Smooth muscle cell (in vitro differentiated cells): ENCODE data around the gene LRWD1. TPM values are rescaled to one million over a fixed set of nuclear protein-coding genes. Genes with fewer than 3 reads are reported as not detected.
A peak's percentile ranks its signal among the peaks of the same experiment; 100 is the strongest.

ENCODE experiments used
- DNase-seq: peaks from one replicate; lab custom pipeline; 2025; ENCODE audit not compliant: unreplicated experiment; lab: John Stamatoyannopoulos, UW
- H2AFZ ChIP-seq: fragments of 200-600 bp; sonication (generic); 2 replicates; pipeline ENCODE4 v1.6.0; 2016; ENCODE audit warnings: antibody characterized with exemption, low read depth, mild to moderate bottlenecking
- H3F3A ChIP-seq: fragments of 200-600 bp; sonication (generic); 2 replicates; pipeline ENCODE4 v1.6.0; 2017; ENCODE audit warnings: antibody characterized with exemption, low read depth
- H3K27ac ChIP-seq: fragments of 200-600 bp; sonication (generic); 2 replicates; pipeline ENCODE4 v1.5.1; 2016; ENCODE audit warnings: low read depth, mild to moderate bottlenecking
- H3K27me3 ChIP-seq: fragments of 200-600 bp; sonication (generic); 2 replicates; pipeline ENCODE4 v1.6.1; 2016; ENCODE audit warnings: low read depth, mild to moderate bottlenecking
- H3K36me3 ChIP-seq: fragments of 200-600 bp; sonication (generic); 2 replicates; pipeline ENCODE4 v1.5.1; 2016; ENCODE audit warnings: low read depth
- H3K4me1 ChIP-seq: fragments of 200-600 bp; sonication (generic); 2 replicates; pipeline ENCODE4 v1.5.1; 2016; ENCODE audit warnings: low read depth
- H3K4me2 ChIP-seq: fragments of 200-600 bp; sonication (generic); 2 replicates; pipeline ENCODE4 v1.6.0; 2016; ENCODE audit warnings: mild to moderate bottlenecking
- H3K4me3 ChIP-seq: fragments of 200-600 bp; sonication (generic); 2 replicates; pipeline ENCODE4 v1.5.1; 2016; ENCODE audit warnings: mild to moderate bottlenecking
- H3K79me2 ChIP-seq: fragments of 200-600 bp; sonication (generic); 2 replicates; pipeline ENCODE4 v1.6.0; 2016; ENCODE audit warnings: low read depth, mild to moderate bottlenecking
- H3K9ac ChIP-seq: fragments of 200-600 bp; sonication (generic); 2 replicates; pipeline ENCODE4 v1.6.0; 2016; ENCODE audit warnings: low read depth
- H3K9me3 ChIP-seq: fragments of 200-600 bp; sonication (generic); replicated peaks from 2 replicates; pipeline ENCODE4 v1.5.1; 2016; ENCODE audit warnings: low read depth
- H4K20me1 ChIP-seq: fragments of 200-600 bp; sonication (generic); 2 replicates; pipeline ENCODE4 v1.6.0; 2016; ENCODE audit warnings: low read depth
- CTCF ChIP-seq: fragments of 200-600 bp; sonication (generic); IDR thresholded peaks from 2 replicates; pipeline ENCODE4 v1.5.1; 2017; ENCODE audit warnings: borderline replicate concordance, mild to moderate bottlenecking, antibody characterized with exemption; ENCODE audit not compliant: insufficient read depth, poor library complexity, severe bottlenecking
- WGBS: methylation state at CpG from one replicate; pipeline ENCODE4 v1.1.7; 2016; ENCODE audit warnings: low lambda C conversion rate; 5-methylcytosine and 5-hydroxymethylcytosine counted together
- polyA plus RNA-seq: library from polyadenylated mRNA; unstranded; fragments of >200 nt; fragmentation: Nextera tagmentation; extraction: Ambion mirVana; gene quantifications from 2 replicates; pipeline ENCODE4 v1.2.1, GENCODE V29; 2016
- total RNA-seq: library from RNA; depleted of rRNA; stranded (reverse); fragments of >200 nt; gene quantifications from 2 replicates; pipeline ENCODE4 v1.2.3, GENCODE V29; 2014

LRWD1 gene
- 10.0 and 13.1 TPM in 2 replicates for total RNA-seq
- polyA plus RNA-seq = 21.2 and 23.5 TPM in 2 replicates

GRCh38 chr7:102464577-102465280 is at the start of gene LRWD1, which contains the start of gene ALKBH4:
Gene LRWD1 (plus strand): TSS chr7:102464984. CDS start chr7:102465081, 97 bp downstream.
Gene ALKBH4 (minus strand): TSS chr7:102464863. CDS start chr7:102464836, 27 bp downstream.
- no peaks in the 10 kb centered on the region for H3K27me3 ChIP-seq
- peaks cover 6% of the 10 kb centered on the region for H3K4me1 ChIP-seq
- peak within 1 kb of the TSS; percentile 90 for H3K9ac ChIP-seq
- no peaks in the 10 kb centered on the region for H3K9me3 ChIP-seq
- no peaks in the 10 kb centered on the region for H3F3A ChIP-seq
- peak within 1 kb of the TSS; percentile 92 for H2AFZ ChIP-seq
- peak within 1 kb of the TSS; percentile 95 for H3K4me3 ChIP-seq
- WGBS = under 1% methylated on average over 79 of the region's 81 CpGs
- H4K20me1 ChIP-seq = no peaks in the 10 kb centered on the region
- peaks cover 27% of the 10 kb centered on the region for H3K79me2 ChIP-seq
- H3K27ac ChIP-seq = no peak within 1 kb of the TSS
- no peaks in the 10 kb centered on the region for H3K36me3 ChIP-seq
- DNase-seq = peak; percentile 86
- H3K4me2 ChIP-seq = peak within 1 kb of the TSS; percentile 99
- TF ChIP-seq CTCF = no peak

GRCh38 chr7:102415685-102416225 is 49.0 kb upstream of the LRWD1 start:
- H4K20me1 ChIP-seq = peaks cover 77% of the 10 kb centered on the region
- H3K9ac ChIP-seq = no peak overlapping the region
- H3K79me2 ChIP-seq = peaks cover 20% of the 10 kb centered on the region
- H3K27ac ChIP-seq = no peak overlapping the region
- no peaks in the 10 kb centered on the region for H3K9me3 ChIP-seq
- no peaks in the 10 kb centered on the region for H3K4me1 ChIP-seq
- TF ChIP-seq CTCF = no peak
- no peak for DNase-seq
- H3K4me2 ChIP-seq = no peak overlapping the region
- H3K4me3 ChIP-seq = no peak overlapping the region
- H3F3A ChIP-seq = no peaks in the 10 kb centered on the region
- H3K36me3 ChIP-seq = peaks cover 11% of the 10 kb centered on the region
- WGBS = 99% methylated on average over 12 of the region's 12 CpGs
- no peak overlapping the region for H2AFZ ChIP-seq
- H3K27me3 ChIP-seq = no peaks in the 10 kb centered on the region

GRCh38 chr7:102416406-102416805 is 48.4 kb upstream of the LRWD1 start:
- H3F3A ChIP-seq = no peaks in the 10 kb centered on the region
- H3K4me3 ChIP-seq = no peak overlapping the region
- no peak overlapping the region for H3K27ac ChIP-seq
- H2AFZ ChIP-seq = no peak overlapping the region
- peaks cover 4% of the 10 kb centered on the region for H3K36me3 ChIP-seq
- peaks cover 13% of the 10 kb centered on the region for H3K79me2 ChIP-seq
- TF ChIP-seq CTCF = no peak
- no peaks in the 10 kb centered on the region for H3K9me3 ChIP-seq
- H3K9ac ChIP-seq = no peak overlapping the region
- no peak overlapping the region for H3K4me2 ChIP-seq
- WGBS = 97% methylated on average over 6 of the region's 6 CpGs
- H4K20me1 ChIP-seq = peaks cover 74% of the 10 kb centered on the region
- H3K4me1 ChIP-seq = no peaks in the 10 kb centered on the region
- DNase-seq = no peak
- no peaks in the 10 kb centered on the region for H3K27me3 ChIP-seq

- Histone ChIP-seq H3K36me3 (peaks cover 3% of the 10 kb centered on the region), H3F3A (no peaks in the 10 kb centered on the region), H3K27me3 (no peaks in the 10 kb centered on the region), H4K20me1 (peaks cover 68% of the 10 kb centered on the region), H3K4me1 (no peaks in the 10 kb centered on the region), H3K4me2 (no peak overlapping the region), H3K79me2 (peaks cover 11% of the 10 kb centered on the region), H3K4me3 (no peak overlapping the region), H3K9ac (no peak overlapping the region), H3K27ac (no peak overlapping the region), H2AFZ (no peak overlapping the region), H3K9me3 (no peaks in the 10 kb centered on the region)
- DNase-seq = no peak
- no peak for TF ChIP-seq CTCF
- 97% methylated on average over 3 of the region's 3 CpGs for WGBS
Observed at GRCh38 chr7:102417105-102417504, 47.7 kb upstream of the LRWD1 start.
